Measurements from ENCODE around the gene PRAMEF6. TPM values are rescaled to one million over a fixed set of nuclear protein-coding genes. Genes with fewer than 3 reads are reported as not detected.
"Not testable (repeated sequence)": the region's sequence is repeated elsewhere in the genome, so short reads cannot be mapped to it uniquely, and the experiment has no call there.

PRAMEF6 gene
- not detected for total RNA-seq

- not testable (repeated sequence) for ATAC-seq (ENCODE audit: low FRiP score); DNase-seq (ENCODE audit: low spot score)
These were observed at the start of gene PRAMEF6 for GRCh38 chr1:12947480-12947879. TSS of gene PRAMEF6 (minus strand) at chr1:12947580. CDS start at chr1:12942518, 5,062 bp downstream.

DNA sequence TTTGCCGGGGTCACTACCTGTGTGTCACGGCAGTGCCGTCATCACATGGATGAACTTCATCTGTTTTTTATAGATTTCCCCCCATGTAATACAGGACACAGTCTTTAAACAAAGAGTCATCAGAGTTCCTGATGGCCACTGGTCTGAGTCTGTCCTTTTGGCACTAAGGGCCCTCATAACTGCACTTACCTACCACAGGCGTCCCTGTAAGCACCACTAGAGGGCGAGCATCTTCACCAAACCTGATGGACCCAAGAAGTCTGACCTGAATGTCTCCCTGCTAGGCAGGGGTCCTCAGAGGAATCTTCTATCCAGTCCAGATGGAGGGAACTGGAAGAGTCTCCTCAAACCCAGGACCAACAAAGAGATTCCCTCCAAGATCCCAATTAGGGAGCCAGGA lies 23.0 kb downstream of the PRAMEF6 start:
- ATAC-seq (ENCODE audit: low FRiP score) = not testable (repeated sequence)

GRCh38 chr1:12921749-12922148 lies 25.6 kb downstream of the PRAMEF6 start:
- ATAC-seq (ENCODE audit: low FRiP score); DNase-seq (ENCODE audit: low spot score): not testable (repeated sequence)

More for the DNA sequence above, 23.0 kb downstream of the PRAMEF6 start:
- not testable (repeated sequence) for DNase-seq (ENCODE audit: low spot score)

- not testable (repeated sequence) for DNase-seq (ENCODE audit: low spot score); ATAC-seq (ENCODE audit: low FRiP score)
These were observed 31.1 kb downstream of the PRAMEF6 start, which contains the start of gene PRAMEF7 for GRCh38 chr1:12916310-12916709. TSS of gene PRAMEF7 (plus strand) at chr1:12916610. CDS start at chr1:12917693, 1,083 bp downstream.

GRCh38 chr1:12903793-12904572 lies 43.4 kb downstream of the PRAMEF6 start:
- not testable (repeated sequence) for ATAC-seq (ENCODE audit: low FRiP score); DNase-seq (ENCODE audit: low spot score)

GRCh38 chr1:12899186-12899585 lies 48.2 kb downstream of the PRAMEF6 start:
- ATAC-seq (ENCODE audit: low FRiP score); DNase-seq (ENCODE audit: low spot score): not testable (repeated sequence)

- not testable (repeated sequence) for DNase-seq (ENCODE audit: low spot score); ATAC-seq (ENCODE audit: low FRiP score)
These were observed 49.2 kb downstream of the PRAMEF6 start, which contains the start of gene PRAMEF10 for GRCh38 chr1:12898170-12898569. TSS of gene PRAMEF10 (minus strand) at chr1:12898270. CDS start at chr1:12895847, 2,423 bp downstream.

Small RNA genes lying within 50 kb of the gene (small RNA-seq; reads per million reads assigned to genes)
- not detected for gene RNU6-1072P

Other genes starting within 250 kb of the PRAMEF6 start
- gene AADACL3, start 231.5 kb downstream of the PRAMEF6 start, total RNA-seq = under 1 TPM in 1 of 4 donors, not detected in 3; 0.31 TPM
- gene CFAP107, start 201.4 kb downstream of the PRAMEF6 start, total RNA-seq = not detected
- not detected for gene PRAMEF12, start 173.8 kb downstream of the PRAMEF6 start, total RNA-seq
- not detected for gene PRAMEF1, start 156.2 kb downstream of the PRAMEF6 start, total RNA-seq
- not detected for gene PRAMEF11, start 116.2 kb downstream of the PRAMEF6 start, total RNA-seq
- not detected for gene HNRNPCL1, start 98.9 kb downstream of the PRAMEF6 start, total RNA-seq
- gene PRAMEF2, start 90.5 kb downstream of the PRAMEF6 start, total RNA-seq = not detected
- gene PRAMEF4, start 61.4 kb downstream of the PRAMEF6 start, total RNA-seq = not detected
- gene PRAMEF10, start 49.3 kb downstream of the PRAMEF6 start, total RNA-seq = not detected
- not detected for gene PRAMEF7, start 31.0 kb downstream of the PRAMEF6 start, total RNA-seq
- not detected for gene PRAMEF27, start 109.0 kb upstream of the PRAMEF6 start, total RNA-seq
- gene HNRNPCL3, start 113.2 kb upstream of the PRAMEF6 start, total RNA-seq = not detected
- gene PRAMEF25, start 123.2 kb upstream of the PRAMEF6 start, total RNA-seq = not detected
- not detected for gene HNRNPCL2, start 169.3 kb upstream of the PRAMEF6 start, total RNA-seq
- not detected for gene PRAMEF26, start 208.4 kb upstream of the PRAMEF6 start, total RNA-seq
- not detected for gene HNRNPCL4, start 218.1 kb upstream of the PRAMEF6 start, total RNA-seq
- not detected for gene PRAMEF9, start 224.3 kb upstream of the PRAMEF6 start, total RNA-seq